Pancreas (tissue), 10 donors: ENCODE data around the gene GNA12. TPM values are rescaled to one million over a fixed set of nuclear protein-coding genes. Genes with fewer than 3 reads are reported as not detected.

Experiments
- ATAC-seq, 4 donors: fragments of 200-7000 bp; cut with Tn5 transposase; one replicate each; pipeline versions ENCODE4 v1.8.0 to v1.9.1; 2020; ENCODE audit warnings: mild to moderate bottlenecking in 4 of 4, moderate library complexity in 4 of 4
- DNase-seq, 6 donors: peaks; one replicate each; pipeline ENCODE4 v3.0.0-alpha.2; 2020
- FAIRE-seq: peaks from 2 replicates; lab custom pipeline; 2012; peaks lifted over from hg19 to GRCh38; lab: Jason Lieb, UNC
- H3K27ac ChIP-seq, 4 donors: fragments of 200-600 bp; sonication (generic); 1 replicate in 3 of 4; 2 replicates in 1 of 4; pipeline versions ENCODE4 v1.5.0 to v1.8.0; 2020
- H3K27me3 ChIP-seq, 4 donors: fragments of 200-600 bp; one replicate each; pipeline ENCODE4 v1.8.0; 2021
- H3K36me3 ChIP-seq, 3 donors: fragments of 200-600 bp; sonication (generic) in 1 of 3; one replicate each; pipeline versions ENCODE4 v1.5.0 to v1.8.0; 2020 to 2021
- H3K4me1 ChIP-seq, 3 donors: fragments of 200-600 bp; one replicate each; pipeline ENCODE4 v1.8.0; 2021
- H3K4me3 ChIP-seq, 4 donors: fragments of 200-600 bp; sonication (generic) in 2 of 4; one replicate each; pipeline versions ENCODE4 v1.5.0 to v1.8.0; 2020 to 2021
- H3K9me3 ChIP-seq, 4 donors: fragments of 200-600 bp; one replicate each; pipeline ENCODE4 v1.8.0; 2021
- CTCF ChIP-seq, 4 donors: fragments of 200-600 bp; sonication (generic) in 3 of 4; IDR thresholded peaks; one replicate each; pipeline versions ENCODE4 v1.5.0 to v1.8.0; 2021; ENCODE audit warnings: antibody characterized with exemption in 4 of 4
- WGBS, 2 donors: extraction: QIAGEN DNeasy Blood & Tissue Kit; methylation state at CpG; one replicate each; pipeline ENCODE4 v1.1.7; 2013; 5-methylcytosine and 5-hydroxymethylcytosine counted together
- intact Hi-C, 3 donors: fragments of 100-400 bp; cut with DNase I; formaldehyde crosslinking; loops; one replicate each; pipeline versions ENCODE4 v1.11.1 to v1.14.2; 2022
- polyA plus RNA-seq, 2 donors: library from polyadenylated mRNA; stranded (reverse); fragments of 200-250 nt; gene quantifications; one replicate each; pipeline ENCODE4 v1.2.3, GENCODE V29; 2013
- total RNA-seq, 6 donors: library from RNA; stranded (reverse); fragmentation: NEBNext Ultra II Directional in 4 of 6; extraction: Animal tissue kit (Norgen Biotek cat#: 25700) in 4 of 6; gene quantifications; one replicate each; pipeline versions ENCODE4 v1.2.1 to v1.2.4, GENCODE V29; 2021 to 2023
- donor health status: healthy with polysubstance abuse.
- donor health status: DM: no; HTN: no; CAD: no; lungs with moderate emphysema.
- donor health status: DM: no; HTN: no; CAD: no.
- donor health status: control.
- donor health status: control.
- donor health status: Bipolar disorder and iron deficiency.
- donor health status: DM: yes; HTN: yes; CAD: no.
- donor health status: DM: no; HTN: no; CAD: no.
- donor health status: DM: no; HTN: no; CAD: no.
- donor health status: DM: yes; HTN: yes; CAD: no.

Gene GNA12
- total and polyA plus RNA-seq, 8 donors, result 7.5 to 23.0 (median 15.9) TPM

DNA sequence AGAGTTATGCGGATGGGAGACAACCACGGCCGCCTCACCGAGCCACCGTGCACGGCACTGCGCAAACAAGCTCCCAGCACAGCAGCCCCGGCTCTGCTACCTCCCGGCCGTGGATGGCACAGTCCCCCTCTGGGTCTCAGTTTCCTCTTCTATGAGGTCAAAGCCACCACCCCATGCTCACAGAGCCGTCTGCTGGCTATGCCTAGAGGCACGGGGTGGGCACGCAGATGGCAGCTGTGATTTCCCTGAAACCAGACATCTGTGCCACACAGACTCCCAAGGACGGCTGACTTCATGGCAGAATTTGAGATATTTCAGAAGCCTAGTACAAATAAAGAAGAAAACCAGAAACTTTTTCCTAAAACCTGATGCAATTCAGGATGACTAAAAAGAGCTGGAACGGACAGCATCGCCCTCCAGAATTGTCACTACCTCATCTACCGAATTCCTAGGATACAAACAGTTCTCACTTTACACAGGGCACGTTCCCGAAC lies 82.9 kb downstream of the GNA12 start:
- ATAC-seq (no peak), FAIRE-seq (no peak), DNase-seq (no peak)
- intact Hi-C loops, result no loop called here
- WGBS, 2 donors, result 93 to 94% methylated on average over 19 of the region's 19 CpGs
- Histone ChIP-seq H3K27me3 (no peaks in the 10 kb centered on the region), H3K27ac (no peak overlapping the region), H3K9me3 (no peaks in the 10 kb centered on the region), H3K36me3 (no peaks in the 10 kb centered on the region), H3K4me1 (peaks cover 0 to 11% (median 0%) of the 10 kb centered on the region in 3 donors), H3K4me3 (no peak overlapping the region)
- no peak for TF ChIP-seq CTCF (IDR thresholded peaks at IDR 0.05)

- TF ChIP-seq CTCF (IDR thresholded peaks at IDR 0.05), result no peak
- Histone ChIP-seq H3K27ac (peak overlapping the region in 1 of 4 donors; percentile 3), H3K9me3 (no peaks in the 10 kb centered on the region), H3K4me1 (peaks cover 0 to 11% (median 0%) of the 10 kb centered on the region in 3 donors), H3K4me3 (no peak overlapping the region), H3K36me3 (no peaks in the 10 kb centered on the region), H3K27me3 (no peaks in the 10 kb centered on the region)
- ATAC-seq, result peak; percentile 17 to 65 (median 41)
- no peak for DNase-seq
- 66 to 72% methylated on average over 22 of the region's 22 CpGs for WGBS, 2 donors
- no peak for FAIRE-seq
- intact Hi-C loops, result no loop called here
These were observed 83.8 kb downstream of the GNA12 start for GRCh38 chr7:2760098-2760889.

DNA sequence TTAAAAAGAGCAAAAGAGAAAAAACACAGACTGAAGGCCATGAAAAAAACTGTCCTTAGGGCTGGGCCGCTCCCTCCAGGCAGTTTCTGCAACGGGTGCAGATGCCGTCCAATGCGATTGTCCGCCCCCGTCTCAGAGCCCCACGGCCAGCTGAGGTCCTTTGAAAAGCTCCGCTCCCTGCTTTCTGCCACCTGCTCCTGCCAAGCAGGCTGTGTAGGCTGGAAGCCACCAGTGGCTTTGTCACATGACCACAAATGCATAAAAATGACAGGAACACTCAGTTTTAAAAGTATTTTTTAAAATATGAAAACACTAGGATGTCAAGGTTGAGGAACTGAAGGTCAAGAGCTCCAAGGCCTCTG lies 84.4 kb downstream of the GNA12 start:
- WGBS, 2 donors, result 84 to 87% methylated on average over 8 of the region's 8 CpGs
- Histone ChIP-seq H3K36me3 (no peaks in the 10 kb centered on the region), H3K4me1 (peaks cover 0 to 11% (median 0%) of the 10 kb centered on the region in 3 donors), H3K27ac (no peak overlapping the region), H3K9me3 (no peaks in the 10 kb centered on the region), H3K27me3 (no peaks in the 10 kb centered on the region), H3K4me3 (no peak overlapping the region)
- DNase-seq (no peak), FAIRE-seq (no peak), ATAC-seq (peak in 1 of 4 donors; percentile 4)
- intact Hi-C loops, result no loop called here
- TF ChIP-seq CTCF (IDR thresholded peaks at IDR 0.05), result no peak

DNA sequence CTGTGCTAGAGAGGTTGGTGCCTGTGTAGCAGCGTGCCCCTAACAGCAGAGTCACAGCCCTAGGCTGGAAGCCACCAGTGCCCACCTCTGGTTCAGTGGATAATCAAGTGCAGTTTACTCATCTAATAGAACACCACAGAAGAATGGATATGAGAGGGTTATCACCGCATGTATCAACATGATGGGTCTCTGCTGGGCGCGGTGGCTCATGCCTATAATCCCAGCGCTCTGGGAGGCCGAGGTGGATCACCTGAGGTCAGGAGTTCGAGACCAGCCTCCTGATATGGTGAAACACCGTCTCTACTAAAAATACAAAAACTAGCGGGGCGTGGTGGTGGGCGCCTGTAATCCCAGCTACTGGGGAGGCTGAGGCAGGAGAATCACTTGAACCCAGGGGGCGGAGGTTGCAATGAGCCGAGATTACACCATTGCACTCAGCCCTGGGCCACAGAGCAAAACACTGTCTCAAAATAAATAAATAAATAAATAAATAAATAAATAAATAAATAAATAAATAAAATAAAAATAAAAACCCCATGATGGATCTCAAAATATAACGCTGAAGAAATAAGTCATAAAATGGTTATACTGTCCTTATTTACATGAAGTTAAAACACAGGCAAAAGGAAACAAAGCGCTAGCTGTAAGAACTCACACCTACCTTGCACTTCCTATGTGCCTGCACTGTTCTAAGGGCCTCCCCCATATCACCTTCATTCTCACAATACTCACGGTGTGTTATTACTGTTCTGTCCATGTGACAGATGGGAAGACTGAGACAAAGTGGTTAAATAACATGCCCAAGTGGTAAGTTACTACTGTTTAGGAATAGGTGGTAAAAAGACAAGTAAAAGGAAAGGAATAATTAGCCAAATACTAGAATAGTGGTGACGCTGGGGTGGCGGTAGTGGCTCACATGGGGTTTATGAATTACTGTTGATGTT lies 85.2 kb downstream of the GNA12 start:
- no peak overlapping the region for H3K4me3 ChIP-seq
- peak overlapping the region in 2 of 4 donors; percentile 51 to 69 for H3K27ac ChIP-seq
- intact Hi-C loops, result no loop called here
- no peak for DNase-seq
- peaks cover 0 to 11% (median 0%) of the 10 kb centered on the region in 3 donors for H3K4me1 ChIP-seq
- H3K36me3 ChIP-seq, result no peaks in the 10 kb centered on the region
- no peak for TF ChIP-seq CTCF (IDR thresholded peaks at IDR 0.05)
- no peak for ATAC-seq
- no peaks in the 10 kb centered on the region for H3K27me3 ChIP-seq
- no peaks in the 10 kb centered on the region for H3K9me3 ChIP-seq
- WGBS, 2 donors, result 95 to 97% methylated on average over 18 of the region's 18 CpGs
- FAIRE-seq, result no peak
